ENCODE measurements around the gene YTHDC2.

Gene YTHDC2

DNA sequence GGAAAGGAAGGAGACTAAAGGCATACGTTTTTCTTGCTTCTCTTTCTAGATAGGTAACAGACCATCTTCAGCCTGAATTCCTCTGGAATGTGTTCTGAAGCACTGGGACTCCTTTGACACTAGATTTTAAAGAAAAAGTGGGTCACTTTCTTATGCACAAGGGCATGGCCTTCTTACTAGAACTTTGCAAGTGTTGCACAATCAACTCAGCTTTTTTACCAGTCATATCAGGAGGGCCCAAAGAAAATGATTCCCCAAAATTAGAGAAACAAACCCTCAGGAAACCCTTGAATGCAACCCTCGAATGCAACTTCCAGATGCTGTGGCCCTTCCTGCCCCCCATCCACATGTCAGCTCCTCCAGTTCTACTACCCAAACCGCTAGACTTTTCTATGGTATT, 93.9 kb downstream of the YTHDC2 start:
- no peak for DNase-seq

DNA sequence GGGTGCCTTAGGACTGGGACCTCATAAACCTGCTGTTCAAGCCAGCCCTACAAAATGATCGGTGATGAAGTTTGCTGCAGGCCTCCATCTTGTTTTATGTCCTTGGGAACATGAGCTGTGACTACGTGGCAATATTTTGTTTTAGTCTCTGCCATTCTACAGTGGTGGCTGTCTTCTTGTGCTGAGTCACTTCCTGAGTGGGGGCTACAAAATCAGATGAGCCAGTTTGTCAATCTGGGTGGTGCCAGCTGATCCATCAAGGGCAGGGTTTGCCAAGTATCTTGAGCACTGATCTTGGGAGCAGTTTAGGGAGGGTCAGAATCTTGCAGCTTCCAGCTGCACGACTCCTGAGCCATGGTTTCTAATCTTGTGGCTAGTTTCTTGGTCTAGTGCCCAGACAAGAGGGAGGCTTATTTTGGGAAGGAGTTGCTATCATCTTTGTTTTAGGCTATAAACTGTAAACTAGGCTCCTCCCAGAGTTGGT, 94.7 kb downstream of the YTHDC2 start:
- DNase-seq, result peak; percentile 35

DNA sequence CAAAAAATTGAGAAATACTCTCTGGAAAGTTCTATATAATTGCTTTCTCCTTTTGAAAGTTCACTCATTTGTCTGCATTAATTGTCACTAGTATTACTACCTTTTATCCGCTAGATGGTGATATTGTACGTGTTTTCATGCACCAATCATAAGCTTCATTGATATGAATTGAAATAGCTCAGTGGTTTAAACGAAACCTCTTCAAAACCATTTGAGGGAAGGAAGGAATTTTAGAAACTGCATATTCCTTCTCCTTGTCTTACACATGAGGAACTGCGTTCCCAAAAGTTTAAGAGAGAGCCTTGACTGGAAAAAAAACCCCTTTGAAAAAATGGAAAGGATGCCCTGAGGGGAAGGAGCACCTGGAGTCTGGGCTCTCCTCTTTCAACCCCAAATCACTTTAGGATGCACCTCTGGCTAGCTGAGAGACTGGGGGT, 98.6 kb downstream of the YTHDC2 start:
- DNase-seq, result peak; percentile 20

GRCh38 chr5:113614191-113614590, 100.7 kb downstream of the YTHDC2 start:
- DNase-seq, result no peak

DNA sequence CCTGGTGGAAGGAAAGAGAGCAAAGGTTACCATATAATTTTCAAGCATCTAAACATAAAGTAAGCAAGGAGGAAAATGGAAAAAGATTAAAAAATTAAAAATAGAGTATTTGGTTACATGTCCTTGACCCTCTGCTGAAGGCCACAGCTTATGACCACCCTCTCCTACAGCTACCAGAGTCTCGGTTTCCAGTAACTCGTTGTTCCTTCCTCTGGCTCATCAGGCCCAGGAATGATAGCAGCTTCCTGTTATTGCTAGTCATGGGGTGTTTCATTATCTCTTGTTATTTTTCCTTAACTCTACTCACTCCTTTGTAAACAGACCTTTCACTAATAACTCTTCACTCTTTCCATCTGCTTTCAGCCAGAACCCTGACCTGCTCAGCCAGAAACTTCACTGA, 102.2 kb downstream of the YTHDC2 start:
- no peak for DNase-seq

GRCh38 chr5:113617191-113617796, 103.8 kb downstream of the YTHDC2 start:
- DNase-seq, result no peak

DNA sequence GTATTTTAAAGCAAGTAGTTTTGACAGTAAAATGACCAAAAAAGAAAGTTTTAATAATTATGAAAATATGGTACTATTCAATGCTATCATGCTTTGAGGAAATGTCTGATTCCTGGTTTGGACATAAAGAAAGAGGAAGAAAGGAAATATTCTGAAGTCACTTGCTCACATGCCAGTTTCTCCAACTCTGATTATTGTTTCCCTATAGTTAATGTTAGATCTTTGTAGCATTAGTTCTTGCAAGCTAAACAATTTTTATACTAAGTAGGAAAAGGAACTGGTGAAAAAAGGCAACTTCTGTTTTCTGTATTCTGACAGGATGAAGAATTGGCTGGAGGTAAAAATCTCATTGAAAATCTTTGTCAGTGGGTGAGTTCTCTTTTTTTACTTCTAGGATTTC, 119.5 kb downstream of the YTHDC2 start:
- DNase-seq, result no peak

- DNase-seq, result no peak
Observed at GRCh38 chr5:113634957-113635356, 121.5 kb downstream of the YTHDC2 start.

- no peak for DNase-seq
Observed at GRCh38 chr5:113641715-113642114, 128.2 kb downstream of the YTHDC2 start.
